HL-60 (cell line): ENCODE data around the gene PCDHGA1.
"Not testable (repeated sequence)": the region's sequence is repeated elsewhere in the genome, so short reads cannot be mapped to it uniquely, and the experiment has no call there.

Experiments
- DNase-seq, 2 experiments: peaks; one replicate each; pipeline ENCODE4 v3.0.0-alpha.2; 2010 to 2020; ENCODE audit warnings: low read depth in 1 of 2, low spot score in 1 of 2
- H3K27ac ChIP-seq: fragments of 250-450 bp; sonication (Bioruptor Pico); replicated peaks from 2 replicates; pipeline ENCODE4 v1.5.1; 2020; ENCODE audit warnings: mild to moderate bottlenecking, moderate library complexity
- H3K27me3 ChIP-seq: fragments of 250-450 bp; sonication (Bioruptor Pico); 2 replicates; pipeline ENCODE4 v1.5.1; 2021; ENCODE audit warnings: mild to moderate bottlenecking, moderate library complexity; ENCODE audit not compliant: insufficient read depth, poor library complexity, severe bottlenecking
- H3K4me3 ChIP-seq: replicated peaks from 2 replicates; pipeline ENCODE4 v1.5.1; 2011; ENCODE audit warnings: mild to moderate bottlenecking, control low read depth, low read length; ENCODE audit not compliant: insufficient read depth
- GABPA ChIP-seq: IDR thresholded peaks from 2 replicates; pipeline ENCODE4 v1.6.1; 2012; ENCODE audit warnings: low read depth
- POLR2AphosphoS5 ChIP-seq: IDR thresholded peaks from 2 replicates; pipeline ENCODE4 v1.6.1; 2012; ENCODE audit warnings: low read depth
- SPI1 ChIP-seq: IDR thresholded peaks from 2 replicates; pipeline ENCODE4 v1.6.1; 2012; ENCODE audit warnings: low read depth, mild to moderate bottlenecking, borderline replicate concordance
- TF ChIP-seq, protein P1 (sequence below): IDR thresholded peaks from one replicate; pipeline ENCODE4 v1.5.1; 2011; ENCODE audit warnings: low read length, control low read depth, inconsistent platforms; ENCODE audit not compliant: insufficient read depth
- TF ChIP-seq, protein P2 (sequence below): IDR thresholded peaks from 2 replicates; pipeline ENCODE4 v1.6.1; 2012; ENCODE audit warnings: low read depth; ENCODE audit not compliant: insufficient replicate concordance

The PCDHGA1 gene

DNA sequence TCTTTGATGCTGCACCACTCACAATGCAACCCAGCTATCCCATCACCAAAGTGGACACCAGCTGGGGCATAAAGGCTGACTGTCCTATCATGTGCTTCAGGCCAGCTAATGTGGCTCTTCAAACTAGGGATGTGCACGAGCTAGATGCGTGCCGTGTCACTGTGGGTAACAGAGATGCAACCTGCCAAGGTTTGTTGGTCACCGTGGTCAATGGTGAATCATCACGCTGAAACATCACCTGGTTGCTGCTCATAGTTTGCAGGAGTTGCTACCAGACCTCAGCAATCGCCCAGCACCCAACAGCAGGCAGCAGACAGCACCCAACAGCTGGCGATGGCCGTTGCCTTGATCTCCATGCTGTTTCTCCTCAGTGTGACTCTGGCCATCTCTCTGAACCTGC is 2.1 kb upstream of the PCDHGA1 start:
- H3K27ac ChIP-seq = no peak overlapping the region
- H3K4me3 ChIP-seq = no peak overlapping the region
- H3K27me3 ChIP-seq = no peaks in the 10 kb centered on the region
- no peak for TF ChIP-seq GABPA
- TF ChIP-seq, protein P1, sequence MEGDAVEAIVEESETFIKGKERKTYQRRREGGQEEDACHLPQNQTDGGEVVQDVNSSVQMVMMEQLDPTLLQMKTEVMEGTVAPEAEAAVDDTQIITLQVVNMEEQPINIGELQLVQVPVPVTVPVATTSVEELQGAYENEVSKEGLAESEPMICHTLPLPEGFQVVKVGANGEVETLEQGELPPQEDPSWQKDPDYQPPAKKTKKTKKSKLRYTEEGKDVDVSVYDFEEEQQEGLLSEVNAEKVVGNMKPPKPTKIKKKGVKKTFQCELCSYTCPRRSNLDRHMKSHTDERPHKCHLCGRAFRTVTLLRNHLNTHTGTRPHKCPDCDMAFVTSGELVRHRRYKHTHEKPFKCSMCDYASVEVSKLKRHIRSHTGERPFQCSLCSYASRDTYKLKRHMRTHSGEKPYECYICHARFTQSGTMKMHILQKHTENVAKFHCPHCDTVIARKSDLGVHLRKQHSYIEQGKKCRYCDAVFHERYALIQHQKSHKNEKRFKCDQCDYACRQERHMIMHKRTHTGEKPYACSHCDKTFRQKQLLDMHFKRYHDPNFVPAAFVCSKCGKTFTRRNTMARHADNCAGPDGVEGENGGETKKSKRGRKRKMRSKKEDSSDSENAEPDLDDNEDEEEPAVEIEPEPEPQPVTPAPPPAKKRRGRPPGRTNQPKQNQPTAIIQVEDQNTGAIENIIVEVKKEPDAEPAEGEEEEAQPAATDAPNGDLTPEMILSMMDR = no peak
- no peak for TF ChIP-seq SPI1
- TF ChIP-seq, protein P2, sequence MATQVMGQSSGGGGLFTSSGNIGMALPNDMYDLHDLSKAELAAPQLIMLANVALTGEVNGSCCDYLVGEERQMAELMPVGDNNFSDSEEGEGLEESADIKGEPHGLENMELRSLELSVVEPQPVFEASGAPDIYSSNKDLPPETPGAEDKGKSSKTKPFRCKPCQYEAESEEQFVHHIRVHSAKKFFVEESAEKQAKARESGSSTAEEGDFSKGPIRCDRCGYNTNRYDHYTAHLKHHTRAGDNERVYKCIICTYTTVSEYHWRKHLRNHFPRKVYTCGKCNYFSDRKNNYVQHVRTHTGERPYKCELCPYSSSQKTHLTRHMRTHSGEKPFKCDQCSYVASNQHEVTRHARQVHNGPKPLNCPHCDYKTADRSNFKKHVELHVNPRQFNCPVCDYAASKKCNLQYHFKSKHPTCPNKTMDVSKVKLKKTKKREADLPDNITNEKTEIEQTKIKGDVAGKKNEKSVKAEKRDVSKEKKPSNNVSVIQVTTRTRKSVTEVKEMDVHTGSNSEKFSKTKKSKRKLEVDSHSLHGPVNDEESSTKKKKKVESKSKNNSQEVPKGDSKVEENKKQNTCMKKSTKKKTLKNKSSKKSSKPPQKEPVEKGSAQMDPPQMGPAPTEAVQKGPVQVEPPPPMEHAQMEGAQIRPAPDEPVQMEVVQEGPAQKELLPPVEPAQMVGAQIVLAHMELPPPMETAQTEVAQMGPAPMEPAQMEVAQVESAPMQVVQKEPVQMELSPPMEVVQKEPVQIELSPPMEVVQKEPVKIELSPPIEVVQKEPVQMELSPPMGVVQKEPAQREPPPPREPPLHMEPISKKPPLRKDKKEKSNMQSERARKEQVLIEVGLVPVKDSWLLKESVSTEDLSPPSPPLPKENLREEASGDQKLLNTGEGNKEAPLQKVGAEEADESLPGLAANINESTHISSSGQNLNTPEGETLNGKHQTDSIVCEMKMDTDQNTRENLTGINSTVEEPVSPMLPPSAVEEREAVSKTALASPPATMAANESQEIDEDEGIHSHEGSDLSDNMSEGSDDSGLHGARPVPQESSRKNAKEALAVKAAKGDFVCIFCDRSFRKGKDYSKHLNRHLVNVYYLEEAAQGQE = no peak
- TF ChIP-seq POLR2AphosphoS5 = no peak
- DNase-seq = no peak

DNA sequence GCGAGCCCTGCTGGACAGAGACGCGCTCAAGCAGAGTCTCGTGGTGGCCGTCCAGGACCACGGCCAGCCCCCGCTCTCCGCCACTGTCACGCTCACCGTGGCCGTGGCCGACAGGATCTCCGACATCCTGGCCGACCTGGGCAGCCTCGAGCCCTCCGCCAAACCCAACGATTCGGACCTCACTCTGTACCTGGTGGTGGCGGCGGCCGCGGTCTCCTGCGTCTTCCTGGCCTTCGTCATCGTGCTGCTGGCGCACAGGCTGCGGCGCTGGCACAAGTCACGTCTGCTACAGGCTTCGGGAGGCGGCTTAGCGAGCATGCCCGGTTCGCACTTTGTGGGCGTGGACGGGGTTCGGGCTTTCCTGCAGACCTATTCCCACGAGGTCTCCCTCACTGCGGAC is 2.3 kb downstream of the PCDHGA1 start:
- not testable (repeated sequence) for H3K27me3 ChIP-seq, DNase-seq, H3K4me3 ChIP-seq, H3K27ac ChIP-seq

DNA sequence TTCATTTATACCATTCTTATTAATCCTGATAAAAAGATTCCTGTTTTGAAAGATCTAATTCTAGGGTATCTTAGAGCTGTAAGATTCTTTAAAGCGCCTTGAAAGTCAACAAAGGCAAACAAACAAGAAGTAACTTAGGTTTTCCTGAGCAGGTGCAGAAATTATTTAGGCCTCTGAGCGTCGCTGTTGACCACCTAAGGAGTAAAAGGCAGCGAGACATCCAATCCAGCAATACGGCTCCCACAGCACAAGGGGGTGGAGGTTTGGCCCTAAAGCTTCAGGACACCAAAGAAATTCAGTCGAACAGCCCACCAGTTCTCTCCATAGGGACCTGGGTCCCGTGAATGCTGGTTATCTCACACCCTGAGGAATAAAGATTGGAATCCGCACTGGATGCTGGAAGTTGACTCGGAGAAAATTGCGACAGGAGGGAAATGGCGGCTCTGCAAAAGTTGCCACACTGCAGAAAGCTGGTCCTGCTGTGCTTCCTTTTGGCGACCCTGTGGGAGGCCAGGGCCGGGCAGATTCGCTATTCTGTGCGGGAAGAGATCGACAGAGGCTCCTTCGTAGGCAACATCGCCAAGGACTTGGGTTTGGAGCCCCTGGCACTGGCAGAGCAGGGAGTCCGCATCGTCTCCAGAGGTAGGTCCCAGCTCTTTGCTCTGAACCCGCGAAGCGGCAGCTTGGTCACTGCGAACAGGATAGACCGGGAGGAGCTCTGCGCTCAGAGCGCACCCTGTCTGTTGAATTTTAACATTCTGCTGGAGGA is 8.4 kb downstream of the PCDHGA1 start, which contains the start of gene PCDHGA2:
TSS of gene PCDHGA2 (plus strand) at position 223 of the 769 bp plus-strand sequence.
- TF ChIP-seq POLR2AphosphoS5 = no peak
- TF ChIP-seq SPI1 = no peak
- TF ChIP-seq, protein P1 = no peak
- TF ChIP-seq, protein P2 = no peak
- TF ChIP-seq GABPA = no peak
- no peak for DNase-seq
- H3K27me3 ChIP-seq = no peaks in the 10 kb centered on the region
- H3K27ac ChIP-seq = no peak within 1 kb of the TSS
- H3K4me3 ChIP-seq = no peak within 1 kb of the TSS

DNA sequence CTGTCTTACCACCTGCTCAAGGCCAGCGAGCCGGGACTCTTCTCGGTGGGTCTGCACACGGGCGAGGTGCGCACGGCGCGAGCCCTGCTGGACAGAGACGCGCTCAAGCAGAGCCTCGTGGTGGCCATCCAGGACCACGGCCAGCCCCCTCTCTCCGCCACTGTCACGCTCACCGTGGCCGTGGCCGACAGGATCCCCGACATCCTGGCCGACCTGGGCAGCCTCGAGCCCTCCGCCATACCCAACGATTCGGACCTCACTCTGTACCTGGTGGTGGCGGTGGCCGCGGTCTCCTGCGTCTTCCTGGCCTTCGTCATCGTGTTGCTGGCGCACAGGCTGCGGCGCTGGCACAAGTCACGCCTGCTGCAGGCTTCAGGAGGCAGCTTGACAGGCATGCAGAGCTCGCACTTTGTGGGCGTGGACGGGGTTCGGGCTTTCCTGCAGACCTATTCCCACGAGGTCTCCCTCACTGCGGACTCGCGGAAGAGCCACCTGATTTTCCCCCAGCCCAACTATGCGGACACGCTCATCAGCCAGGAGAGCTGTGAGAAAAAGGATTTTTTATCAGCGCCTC is 10.6 kb downstream of the PCDHGA1 start:
- not testable (repeated sequence) for DNase-seq, H3K27me3 ChIP-seq, H3K4me3 ChIP-seq, H3K27ac ChIP-seq

DNA sequence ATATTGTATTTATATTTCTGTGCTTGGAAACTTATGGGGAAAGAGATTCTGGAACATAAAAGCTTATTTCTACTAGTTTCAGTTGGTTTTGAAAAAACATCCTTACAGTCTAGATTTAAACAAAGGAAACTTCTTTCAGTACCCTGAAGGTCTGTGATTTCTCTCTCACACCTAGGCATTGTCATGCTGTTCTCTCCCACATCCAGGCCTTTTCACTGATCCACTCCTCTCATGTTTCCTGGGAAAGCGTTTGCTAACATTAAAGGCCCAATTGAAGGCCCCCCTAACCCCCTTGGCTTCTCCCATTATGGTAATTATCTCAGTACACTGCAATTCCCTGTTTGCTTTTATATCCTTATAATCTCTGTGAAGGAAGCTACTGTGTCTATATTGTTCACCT is 12.5 kb downstream of the PCDHGA1 start:
- H3K27ac ChIP-seq = no peak overlapping the region
- no peak overlapping the region for H3K4me3 ChIP-seq
- no peak for TF ChIP-seq POLR2AphosphoS5
- TF ChIP-seq, protein P1 = no peak
- TF ChIP-seq, protein P2 = no peak
- no peak for TF ChIP-seq GABPA
- TF ChIP-seq SPI1 = no peak
- no peak for DNase-seq
- no peaks in the 10 kb centered on the region for H3K27me3 ChIP-seq
